HG03060 (cell line): ENCODE measurements around the gene CMIP.
A peak's percentile ranks its signal among the peaks of the same experiment; 100 is the strongest.

Experiments used
- ATAC-seq: cut with Tn5 transposase; IDR thresholded peaks from one replicate; pipeline ENCODE4 v1.9.1; 2021; ENCODE audit warnings: low read depth, moderate number of reproducible peaks; ENCODE audit not compliant: unreplicated experiment

The CMIP gene

DNA sequence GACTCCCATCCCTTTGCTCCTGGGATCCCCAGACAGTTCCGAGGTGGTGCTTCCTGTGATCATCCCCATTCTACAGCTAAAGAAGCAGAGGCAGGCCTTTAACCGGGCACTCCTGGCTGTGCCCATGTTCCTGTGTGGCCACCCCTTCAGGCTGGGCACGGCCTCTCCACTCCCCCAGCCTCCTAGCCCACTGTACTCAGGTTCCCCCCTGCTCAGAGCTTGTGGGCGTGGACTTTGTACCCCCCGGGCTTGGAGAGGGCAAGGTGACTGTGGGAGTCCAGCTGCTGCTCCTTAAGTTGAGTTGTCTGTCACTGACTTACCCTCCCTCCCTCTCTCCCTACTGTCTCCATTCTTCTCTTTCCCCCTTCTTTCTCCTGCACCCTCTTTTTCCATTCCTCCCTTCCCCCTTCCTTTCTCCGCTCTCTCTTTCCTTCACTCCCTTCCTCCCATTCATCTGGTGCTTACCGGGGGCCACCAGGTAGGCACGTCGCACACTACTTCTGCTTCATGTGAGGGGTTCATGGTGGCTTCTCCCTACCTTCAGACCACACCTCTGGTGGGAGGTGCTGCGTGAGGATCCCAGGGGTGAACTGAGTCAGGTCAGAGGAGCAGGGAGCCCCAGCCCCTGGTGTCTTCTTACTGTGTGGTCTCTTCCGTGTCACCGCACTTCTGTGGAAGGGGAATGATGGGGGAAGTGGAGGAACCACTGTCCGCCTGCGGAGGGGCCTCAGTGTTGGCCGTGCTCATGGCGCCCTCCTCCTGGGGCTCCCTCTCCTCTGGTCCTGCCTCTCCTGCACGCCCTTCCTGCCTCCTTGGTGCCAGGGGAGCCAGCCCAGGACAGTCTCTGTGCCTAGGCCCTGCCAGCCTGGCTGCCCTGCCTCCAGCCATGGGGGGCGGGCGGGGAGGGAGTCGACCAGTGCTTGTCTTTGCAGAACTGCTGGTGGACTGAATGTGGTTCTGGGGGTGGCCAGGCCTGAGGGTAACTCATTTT is 29.7 kb downstream of the CMIP start:
- no peak for ATAC-seq

GRCh38 chr16:81477697-81478693 is 33.4 kb downstream of the CMIP start:
- no peak for ATAC-seq

- no peak for ATAC-seq
Measured at GRCh38 chr16:81478876-81479511, 34.4 kb downstream of the CMIP start.

GRCh38 chr16:81480606-81481206 is 36.1 kb downstream of the CMIP start:
- ATAC-seq = no peak

- peak; percentile 92 for ATAC-seq
Measured at GRCh38 chr16:81481207-81481821, 36.7 kb downstream of the CMIP start.

- ATAC-seq = no peak
Measured at GRCh38 chr16:81482329-81483063, 37.9 kb downstream of the CMIP start.

GRCh38 chr16:81483064-81483969 is 38.7 kb downstream of the CMIP start:
- ATAC-seq = no peak

- ATAC-seq = no peak
Measured at GRCh38 chr16:81483970-81484595, 39.5 kb downstream of the CMIP start.

GRCh38 chr16:81484908-81485624 is 40.5 kb downstream of the CMIP start:
- ATAC-seq = no peak

GRCh38 chr16:81485824-81486539 is 41.4 kb downstream of the CMIP start:
- no peak for ATAC-seq

- no peak for ATAC-seq
Measured at GRCh38 chr16:81486540-81487061, 42.0 kb downstream of the CMIP start.

GRCh38 chr16:81487301-81487720 is 42.7 kb downstream of the CMIP start:
- no peak for ATAC-seq

DNA sequence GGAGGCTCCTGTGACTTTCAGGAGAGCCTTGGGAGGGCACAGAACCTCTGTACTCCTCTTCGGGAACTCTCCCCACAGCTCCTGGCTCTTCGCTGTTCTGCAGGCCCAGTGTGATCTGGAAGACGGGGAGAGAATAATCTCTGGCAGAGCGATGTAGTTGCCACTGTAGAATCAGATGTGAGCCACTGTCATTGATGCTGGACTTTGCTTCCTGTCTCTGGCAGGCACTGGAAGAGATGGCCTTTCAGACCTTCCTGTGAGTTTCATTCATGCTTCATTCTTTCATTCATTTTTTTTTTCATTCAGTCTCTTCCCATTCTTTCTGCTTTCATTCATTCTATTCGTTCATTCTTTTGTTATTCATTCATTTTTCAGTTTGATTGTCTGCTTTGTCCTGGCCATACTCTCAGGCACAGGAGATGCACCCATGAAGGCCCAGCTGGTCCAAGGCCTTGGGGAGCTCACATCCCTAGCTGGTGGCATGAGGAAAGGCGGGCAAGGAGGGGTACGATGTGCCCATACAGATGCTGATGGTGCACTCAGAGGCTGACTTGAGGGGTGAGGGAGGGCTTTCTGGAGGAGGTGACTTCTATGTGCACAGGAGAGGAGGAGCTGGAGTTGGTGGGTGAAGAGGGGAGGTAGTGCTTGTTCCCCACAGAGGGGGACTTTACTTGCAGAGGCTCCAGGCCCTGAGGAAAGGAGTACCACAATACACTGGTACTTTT is 44.2 kb downstream of the CMIP start:
- ATAC-seq = no peak

GRCh38 chr16:81489547-81490267 is 45.1 kb downstream of the CMIP start:
- no peak for ATAC-seq
